Mesodermal cell (in vitro differentiated cells): Measurements from ENCODE around the gene NPIPA2. TPM values are rescaled to one million over a fixed set of nuclear protein-coding genes. Genes with fewer than 3 reads are reported as not detected.
"Not testable (repeated sequence)": the region's sequence is repeated elsewhere in the genome, so short reads cannot be mapped to it uniquely, and the experiment has no call there.

ENCODE experiments used
- H3K27ac ChIP-seq: 2 replicates; pipeline ENCODE4 v1.7.0; 2013; ENCODE audit warnings: mild to moderate bottlenecking, low read depth, low read length, moderate library complexity; ENCODE audit not compliant: severe bottlenecking
- H3K36me3 ChIP-seq: 2 replicates; pipeline ENCODE4 v1.7.1; 2013; ENCODE audit warnings: mild to moderate bottlenecking, low read length, moderate library complexity; ENCODE audit not compliant: control insufficient read depth, insufficient read depth
- H3K4me1 ChIP-seq: one replicate; pipeline ENCODE4 v1.7.1; 2013; ENCODE audit warnings: mild to moderate bottlenecking, low read length; ENCODE audit not compliant: insufficient read depth, control insufficient read depth, poor library complexity, severe bottlenecking
- H3K4me3 ChIP-seq: 2 replicates; pipeline ENCODE4 v1.7.0; 2013; ENCODE audit warnings: low read length, control low read depth, mild to moderate bottlenecking; ENCODE audit not compliant: insufficient read depth, poor library complexity, severe bottlenecking; ENCODE audit errors: extremely low read depth
- H3K9me3 ChIP-seq: 2 replicates; pipeline ENCODE4 v1.7.1; 2013; ENCODE audit warnings: mild to moderate bottlenecking, low read length, moderate library complexity; ENCODE audit not compliant: control insufficient read depth
- WGBS, 2 experiments: methylation state at CpG; one replicate each; pipeline ENCODE4 v1.1.5; 2013; ENCODE audit warnings: missing lambda C conversion rate in 2 of 2; ENCODE audit not compliant: insufficient coverage in 2 of 2; 5-methylcytosine and 5-hydroxymethylcytosine counted together
- polyA plus RNA-seq, 2 experiments: library from polyadenylated mRNA; stranded (reverse); fragments of 50-300 nt; gene quantifications; one replicate each; pipeline ENCODE4 v1.2.3, GENCODE V29; 2013

The NPIPA2 gene
- polyA plus RNA-seq (2013, experiment 1 of 2): not detected
- polyA plus RNA-seq (2013, experiment 2 of 2): not detected

DNA sequence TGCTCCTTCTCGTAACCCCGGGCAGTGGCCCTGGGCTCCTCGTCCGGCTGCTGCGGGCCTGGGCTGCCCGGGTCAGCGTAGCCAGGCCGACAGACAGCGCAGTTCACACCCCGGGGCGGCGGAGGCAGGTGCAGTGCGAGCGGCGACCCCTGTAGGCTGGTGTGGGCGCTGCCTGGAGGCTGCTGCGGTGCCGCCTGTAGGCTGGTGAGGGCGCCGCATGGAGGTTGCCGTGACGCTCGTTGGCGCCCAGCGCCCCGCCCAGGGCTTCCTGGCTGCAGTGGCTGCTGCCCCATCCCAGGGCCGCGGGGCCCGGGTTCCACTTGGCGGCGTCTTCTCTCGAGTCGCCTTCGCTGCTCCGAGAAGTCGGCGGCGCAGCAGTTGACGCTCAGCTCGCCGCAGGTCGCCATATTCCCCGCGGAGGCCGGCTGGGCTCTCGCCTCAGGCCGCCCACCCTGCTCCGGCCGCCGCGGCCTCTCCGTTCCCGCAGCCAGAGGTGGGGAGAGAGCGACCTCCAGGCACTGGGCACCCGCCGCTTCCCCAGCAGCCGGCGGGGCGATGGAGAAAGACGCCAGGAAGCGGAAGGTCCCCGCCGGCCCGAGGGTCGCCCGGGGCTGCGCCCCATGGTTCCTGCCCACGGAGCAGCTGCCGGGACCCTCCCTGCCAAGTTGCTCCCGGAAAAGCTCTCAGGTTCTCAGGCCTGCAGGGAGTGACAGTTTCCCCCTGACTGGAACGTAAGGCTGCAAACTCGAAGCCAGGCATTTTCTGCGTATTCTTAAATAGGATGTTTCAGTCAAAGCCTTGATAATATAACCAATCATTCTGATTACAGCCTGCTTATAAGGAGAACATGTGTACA is at the start of gene NPIPA2:
TSS of gene NPIPA2 (plus strand) at position 261 of the 856 bp plus-strand sequence. CDS start 5,533 bp downstream, outside the sequence.
- H3K36me3 ChIP-seq, H3K27ac ChIP-seq, H3K4me3 ChIP-seq, H3K9me3 ChIP-seq, H3K4me1 ChIP-seq: not testable (repeated sequence)
- whole genome bisulfite sequencing, 2 experiments: no CpG with 5 or more reads among the region's 73 CpGs

DNA sequence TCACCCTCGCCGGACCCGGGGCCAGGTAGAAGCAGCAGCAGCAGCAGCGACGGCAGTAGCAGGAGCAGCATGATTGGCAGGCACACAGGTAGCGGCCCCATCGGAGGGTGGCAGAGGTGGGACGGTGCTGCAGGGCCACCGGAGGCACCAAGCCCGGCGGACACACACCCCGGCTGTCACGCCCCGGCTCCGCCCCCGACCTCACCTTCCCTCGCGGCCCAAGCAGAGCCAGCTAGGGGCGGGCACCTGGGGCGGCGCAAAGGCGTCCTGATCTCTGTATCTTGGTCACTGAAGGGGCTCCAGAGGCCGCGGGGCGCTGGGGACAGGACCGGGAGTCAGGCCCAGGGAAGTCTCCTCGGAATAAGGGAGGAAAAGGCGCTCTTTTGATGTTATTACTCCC is 48.2 kb upstream of the NPIPA2 start, which contains the start of gene PLA2G10:
TSS of gene PLA2G10 (minus strand) at position 180 of the 400 bp plus-strand sequence. CDS start at position 101, 79 bp downstream.
- H3K27ac ChIP-seq, H3K4me1 ChIP-seq, H3K4me3 ChIP-seq, H3K36me3 ChIP-seq, H3K9me3 ChIP-seq: not testable (repeated sequence)
- no CpG with 5 or more reads among the region's 28 CpGs for WGBS, 2 experiments

DNA sequence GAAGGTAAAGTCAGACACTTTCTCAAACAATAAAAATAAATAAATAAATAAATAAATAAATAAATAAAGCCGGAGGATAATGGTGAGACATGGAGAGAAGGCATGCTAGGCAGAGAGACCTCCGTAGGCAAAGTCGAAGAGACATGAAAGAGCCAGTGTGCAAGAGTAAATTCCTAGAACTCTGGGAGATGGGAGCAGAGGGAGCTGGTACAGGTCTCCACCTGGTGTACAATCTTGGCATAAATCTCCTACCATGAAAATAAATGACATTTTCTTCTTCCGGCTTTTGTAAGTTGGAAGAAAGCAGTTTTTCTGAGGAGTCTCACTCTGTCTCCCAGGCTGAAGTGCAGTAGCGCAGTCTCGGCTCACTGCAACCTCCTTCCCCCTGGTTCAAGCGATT is 40.5 kb upstream of the NPIPA2 start:
- not testable (repeated sequence) for H3K9me3 ChIP-seq, H3K27ac ChIP-seq, H3K36me3 ChIP-seq, H3K4me3 ChIP-seq, H3K4me1 ChIP-seq
- no CpG with 5 or more reads among the region's 7 CpGs for WGBS, 2 experiments

DNA sequence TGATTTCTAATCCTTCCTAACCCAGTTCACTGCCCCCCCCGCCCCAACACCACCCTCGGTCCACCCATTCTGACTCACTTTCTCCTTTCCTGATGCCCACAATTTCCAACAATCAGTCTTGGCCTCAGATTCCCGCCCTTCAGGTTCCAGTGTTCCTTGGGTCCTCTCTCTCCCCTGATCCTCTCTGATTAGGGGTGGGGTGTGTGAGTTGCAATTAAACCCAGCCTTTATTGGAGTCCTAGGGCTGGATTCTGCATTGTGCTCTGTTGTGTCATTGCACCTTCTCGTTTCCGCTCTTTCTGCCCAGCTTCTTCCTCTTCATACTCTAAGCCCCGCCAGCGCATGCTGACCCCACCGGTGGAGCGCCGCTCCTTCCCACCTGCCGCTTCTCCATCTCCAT is 39.7 kb upstream of the NPIPA2 start:
- H3K27ac ChIP-seq, H3K9me3 ChIP-seq, H3K36me3 ChIP-seq, H3K4me3 ChIP-seq, H3K4me1 ChIP-seq: not testable (repeated sequence)
- WGBS, 2 experiments: no CpG with 5 or more reads among the region's 11 CpGs

DNA sequence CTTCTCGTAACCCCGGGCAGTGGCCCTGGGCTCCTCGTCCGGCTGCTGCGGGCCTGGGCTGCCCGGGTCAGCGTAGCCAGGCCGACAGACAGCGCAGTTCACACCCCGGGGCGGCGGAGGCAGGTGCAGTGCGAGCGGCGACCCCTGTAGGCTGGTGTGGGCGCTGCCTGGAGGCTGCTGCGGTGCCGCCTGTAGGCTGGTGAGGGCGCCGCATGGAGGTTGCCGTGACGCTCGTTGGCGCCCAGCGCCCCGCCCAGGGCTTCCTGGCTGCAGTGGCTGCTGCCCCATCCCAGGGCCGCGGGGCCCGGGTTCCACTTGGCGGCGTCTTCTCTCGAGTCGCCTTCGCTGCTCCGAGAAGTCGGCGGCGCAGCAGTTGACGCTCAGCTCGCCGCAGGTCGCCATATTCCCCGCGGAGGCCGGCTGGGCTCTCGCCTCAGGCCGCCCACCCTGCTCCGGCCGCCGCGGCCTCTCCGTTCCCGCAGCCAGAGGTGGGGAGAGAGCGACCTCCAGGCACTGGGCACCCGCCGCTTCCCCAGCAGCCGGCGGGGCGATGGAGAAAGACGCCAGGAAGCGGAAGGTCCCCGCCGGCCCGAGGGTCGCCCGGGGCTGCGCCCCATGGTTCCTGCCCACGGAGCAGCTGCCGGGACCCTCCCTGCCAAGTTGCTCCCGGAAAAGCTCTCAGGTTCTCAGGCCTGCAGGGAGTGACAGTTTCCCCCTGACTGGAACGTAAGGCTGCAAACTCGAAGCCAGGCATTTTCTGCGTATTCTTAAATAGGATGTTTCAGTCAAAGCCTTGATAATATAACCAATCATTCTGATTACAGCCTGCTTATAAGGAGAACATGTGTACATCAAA is 38.9 kb upstream of the NPIPA2 start, which contains the start of gene NPIPA3:
TSS of gene NPIPA3 (plus strand) at position 256 of the 856 bp plus-strand sequence. CDS start 5,533 bp downstream, outside the sequence.
- H3K27ac ChIP-seq, H3K36me3 ChIP-seq, H3K9me3 ChIP-seq, H3K4me3 ChIP-seq, H3K4me1 ChIP-seq: not testable (repeated sequence)
- no CpG with 5 or more reads among the region's 73 CpGs for WGBS, 2 experiments

DNA sequence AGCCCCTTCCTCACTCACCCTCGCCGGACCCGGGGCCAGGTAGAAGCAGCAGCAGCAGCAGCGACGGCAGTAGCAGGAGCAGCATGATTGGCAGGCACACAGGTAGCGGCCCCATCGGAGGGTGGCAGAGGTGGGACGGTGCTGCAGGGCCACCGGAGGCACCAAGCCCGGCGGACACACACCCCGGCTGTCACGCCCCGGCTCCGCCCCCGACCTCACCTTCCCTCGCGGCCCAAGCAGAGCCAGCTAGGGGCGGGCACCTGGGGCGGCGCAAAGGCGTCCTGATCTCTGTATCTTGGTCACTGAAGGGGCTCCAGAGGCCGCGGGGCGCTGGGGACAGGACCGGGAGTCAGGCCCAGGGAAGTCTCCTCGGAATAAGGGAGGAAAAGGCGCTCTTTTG is 9.1 kb upstream of the NPIPA2 start:
- H3K4me1 ChIP-seq, H3K9me3 ChIP-seq, H3K27ac ChIP-seq, H3K4me3 ChIP-seq, H3K36me3 ChIP-seq: not testable (repeated sequence)
- no CpG with 5 or more reads among the region's 28 CpGs for WGBS, 2 experiments

DNA sequence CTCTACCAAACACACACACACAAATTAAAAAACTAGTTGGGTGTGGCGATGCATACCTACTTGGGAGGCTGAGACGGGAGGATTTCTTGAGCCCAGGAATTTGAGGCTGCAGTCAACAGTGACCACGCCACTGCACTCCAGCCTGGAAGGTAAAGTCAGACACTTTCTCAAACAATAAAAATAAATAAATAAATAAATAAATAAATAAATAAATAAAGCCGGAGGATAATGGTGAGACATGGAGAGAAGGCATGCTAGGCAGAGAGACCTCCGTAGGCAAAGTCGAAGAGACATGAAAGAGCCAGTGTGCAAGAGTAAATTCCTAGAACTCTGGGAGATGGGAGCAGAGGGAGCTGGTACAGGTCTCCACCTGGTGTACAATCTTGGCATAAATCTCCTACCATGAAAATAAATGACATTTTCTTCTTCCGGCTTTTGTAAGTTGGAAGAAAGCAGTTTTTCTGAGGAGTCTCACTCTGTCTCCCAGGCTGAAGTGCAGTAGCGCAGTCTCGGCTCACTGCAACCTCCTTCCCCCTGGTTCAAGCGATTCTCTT is 1.4 kb upstream of the NPIPA2 start:
- WGBS, 2 experiments: no CpG with 5 or more reads among the region's 10 CpGs
- not testable (repeated sequence) for H3K4me1 ChIP-seq, H3K36me3 ChIP-seq, H3K27ac ChIP-seq, H3K9me3 ChIP-seq, H3K4me3 ChIP-seq

DNA sequence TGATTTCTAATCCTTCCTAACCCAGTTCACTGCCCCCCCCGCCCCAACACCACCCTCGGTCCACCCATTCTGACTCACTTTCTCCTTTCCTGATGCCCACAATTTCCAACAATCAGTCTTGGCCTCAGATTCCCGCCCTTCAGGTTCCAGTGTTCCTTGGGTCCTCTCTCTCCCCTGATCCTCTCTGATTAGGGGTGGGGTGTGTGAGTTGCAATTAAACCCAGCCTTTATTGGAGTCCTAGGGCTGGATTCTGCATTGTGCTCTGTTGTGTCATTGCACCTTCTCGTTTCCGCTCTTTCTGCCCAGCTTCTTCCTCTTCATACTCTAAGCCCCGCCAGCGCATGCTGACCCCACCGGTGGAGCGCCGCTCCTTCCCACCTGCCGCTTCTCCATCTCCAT is 539 bp upstream of the NPIPA2 start:
- not testable (repeated sequence) for H3K9me3 ChIP-seq, H3K27ac ChIP-seq, H3K4me3 ChIP-seq, H3K36me3 ChIP-seq, H3K4me1 ChIP-seq
- no CpG with 5 or more reads among the region's 11 CpGs for WGBS, 2 experiments

DNA sequence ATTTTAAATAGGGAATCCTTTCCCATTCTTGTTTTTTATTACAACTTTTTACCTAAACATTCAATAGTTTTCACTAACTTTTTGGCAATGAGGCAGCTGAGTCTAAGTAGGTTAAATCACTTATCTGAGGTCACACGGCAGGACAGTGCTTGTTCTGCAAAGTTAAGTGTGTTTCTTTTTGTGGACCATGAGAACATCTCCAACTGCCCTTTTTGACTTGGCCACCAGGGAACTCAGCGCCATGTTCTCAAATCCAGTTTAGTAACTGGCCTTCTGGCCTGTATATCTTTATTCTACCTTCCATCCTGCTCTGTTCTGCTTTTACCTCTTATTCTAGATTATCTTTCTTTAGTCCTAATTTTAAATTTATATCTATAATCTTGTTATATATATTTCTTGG is 31.3 kb downstream of the NPIPA2 start:
- not testable (repeated sequence) for H3K27ac ChIP-seq, H3K36me3 ChIP-seq, H3K4me1 ChIP-seq, H3K9me3 ChIP-seq, H3K4me3 ChIP-seq
- WGBS, 2 experiments: no CpG with 5 or more reads among the region's 2 CpGs

DNA sequence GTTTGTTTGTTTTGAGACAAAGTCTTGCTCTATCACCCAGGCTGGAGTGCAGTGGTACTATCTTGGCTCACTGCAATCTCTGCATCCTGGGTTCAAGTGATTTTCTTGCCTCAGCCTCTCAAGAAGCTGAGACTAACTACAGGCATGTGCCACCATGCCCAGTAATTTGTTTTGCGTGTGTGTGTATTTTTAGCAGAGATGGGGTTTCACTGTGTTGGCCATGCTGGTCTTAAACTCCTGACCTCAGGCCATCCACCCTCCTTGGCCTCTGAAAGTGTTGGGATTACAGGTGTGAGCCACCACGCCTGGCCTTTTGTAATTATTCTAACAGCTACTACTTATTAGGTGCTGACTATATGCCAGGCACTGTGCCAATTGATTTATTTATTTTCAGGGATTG is 33.3 kb downstream of the NPIPA2 start:
- H3K9me3 ChIP-seq, H3K36me3 ChIP-seq, H3K27ac ChIP-seq, H3K4me3 ChIP-seq, H3K4me1 ChIP-seq: not testable (repeated sequence)
- no CpG with 5 or more reads among the region's 2 CpGs for WGBS, 2 experiments
